MM.1S (cell line): ENCODE measurements around the gene ANKH.

Source experiments
- EZH2 ChIP-seq: fragments of 300-600 bp; sonication (generic); optimal IDR thresholded peaks from 2 replicates; pipeline ENCODE3; 2017; ENCODE audit warnings: low read depth, mild to moderate bottlenecking, antibody characterized with exemption, low read length, mixed read lengths
- EZH2phosphoT487 ChIP-seq: fragments of 300-600 bp; sonication (generic); IDR thresholded peaks from 2 replicates; pipeline ENCODE4 v1.6.1; 2018; ENCODE audit warnings: antibody characterized with exemption, low read length

- TF ChIP-seq EZH2phosphoT487 = no peak
- TF ChIP-seq EZH2 = no peak
Observed at GRCh38 chr5:14778792-14779070, 92.8 kb downstream of the ANKH start.
